PC-3 (cell line): ENCODE results near the gene INO80B. TPM values are rescaled to one million over a fixed set of nuclear protein-coding genes. Genes with fewer than 3 reads are reported as not detected.

Experiments used
- ATAC-seq: fragments of 200-7000 bp; cut with Tn5 transposase; 2 replicates; pipeline ENCODE4 v1.9.1; 2020; ENCODE audit warnings: mild to moderate bottlenecking, moderate library complexity
- BruUV-seq: library from RNA; stranded (reverse); fragments of 400-500 nt; replicated peaks from 2 replicates; lab custom pipeline; 2021; lab: Mats Ljungman, UMichigan
- CTCF ChIA-PET: fragments of 300-600 bp; sonication (Branson Sonifier 250); formaldehyde crosslinking; loops from one replicate; lab custom pipeline; 2022; ENCODE audit warnings: antibody characterized with exemption; lab: Charles Lee
- POLR2A ChIA-PET: fragments of 300-600 bp; sonication (Branson Sonifier 250); formaldehyde crosslinking; loops from one replicate; lab custom pipeline; 2022; ENCODE audit warnings: antibody characterized with exemption; ENCODE audit not compliant: unreplicated experiment; lab: Charles Lee
- DNase-seq: peaks from one replicate; pipeline ENCODE4 v3.0.0-alpha.2; 2015
- H2AFZ ChIP-seq: fragments of 300-600 bp; sonication (generic); 2 replicates; pipeline ENCODE4 v1.6.0; 2016; ENCODE audit warnings: antibody characterized with exemption, low read length
- H3F3A ChIP-seq: fragments of 300-600 bp; sonication (generic); one replicate; pipeline ENCODE4 v1.6.0; 2017; ENCODE audit warnings: antibody characterized with exemption, low read length, control low read depth, mild to moderate bottlenecking; ENCODE audit not compliant: unreplicated experiment
- H3K27ac ChIP-seq: fragments of 300-600 bp; sonication (generic); 2 replicates; pipeline ENCODE4 v1.5.1; 2016; ENCODE audit warnings: mild to moderate bottlenecking, low read length
- H3K27me3 ChIP-seq: fragments of 300-600 bp; sonication (generic); 2 replicates; pipeline ENCODE4 v1.6.1; 2016; ENCODE audit warnings: low read length, mixed read lengths
- H3K36me3 ChIP-seq: fragments of 300-600 bp; sonication (generic); 2 replicates; pipeline ENCODE4 v1.6.1; 2016; ENCODE audit warnings: low read depth, mixed run types, low read length, mixed read lengths
- H3K4me1 ChIP-seq: fragments of 300-600 bp; sonication (generic); 2 replicates; pipeline ENCODE4 v1.5.1; 2016; ENCODE audit warnings: low read length; ENCODE audit not compliant: insufficient read depth
- H3K4me2 ChIP-seq: fragments of 300-600 bp; sonication (generic); 2 replicates; pipeline ENCODE4 v1.6.0; 2016; ENCODE audit warnings: low read length
- H3K4me3 ChIP-seq: fragments of 300-600 bp; sonication (generic); 2 replicates; pipeline ENCODE4 v1.5.1; 2016; ENCODE audit warnings: mild to moderate bottlenecking, low read length, mixed read lengths
- H3K79me2 ChIP-seq: fragments of 300-600 bp; sonication (generic); 2 replicates; pipeline ENCODE4 v1.6.1; 2017; ENCODE audit warnings: low read length, mixed read lengths
- H3K9ac ChIP-seq: fragments of 300-600 bp; sonication (generic); 2 replicates; pipeline ENCODE4 v1.6.0; 2016; ENCODE audit warnings: mild to moderate bottlenecking, low read length
- H3K9me2 ChIP-seq: fragments of 300-600 bp; sonication (generic); replicated peaks from 2 replicates; pipeline ENCODE4 v1.6.1; 2016; ENCODE audit warnings: mixed run types, low read length, mixed read lengths
- H3K9me3 ChIP-seq: fragments of 300-600 bp; sonication (generic); 2 replicates; pipeline ENCODE4 v1.6.1; 2016; ENCODE audit warnings: low read length, mixed read lengths
- H4K20me1 ChIP-seq: fragments of 300-600 bp; sonication (generic); 2 replicates; pipeline ENCODE4 v1.6.1; 2016; ENCODE audit warnings: low read length, mixed read lengths
- CTCF ChIP-seq: fragments of 300-600 bp; sonication (generic); conservative IDR thresholded peaks from 2 replicates; pipeline ENCODE4 v1.5.1; 2017; ENCODE audit warnings: antibody characterized with exemption, low read depth, mild to moderate bottlenecking, low read length
- EZH2 ChIP-seq: fragments of 300-600 bp; sonication (generic); IDR thresholded peaks from one replicate; pipeline ENCODE4 v1.6.1; 2017; ENCODE audit warnings: antibody characterized with exemption, mild to moderate bottlenecking, low read length; ENCODE audit not compliant: unreplicated experiment
- EZH2phosphoT487 ChIP-seq: fragments of 300-600 bp; sonication (generic); IDR thresholded peaks from 2 replicates; pipeline ENCODE4 v1.6.1; 2018; ENCODE audit warnings: mild to moderate bottlenecking, antibody characterized with exemption, low read length, borderline replicate concordance
- intact Hi-C: fragments of 100-400 bp; cut with micrococcal nuclease; formaldehyde crosslinking; loops from 2 replicates; pipeline ENCODE4 v1.9.0; 2023
- total RNA-seq: library from RNA; depleted of rRNA; stranded (reverse); fragments of >200 nt; gene quantifications from 2 replicates; pipeline ENCODE4 v1.2.3, GENCODE V29; 2014

The INO80B gene
- total RNA-seq, 1 experiment from 2014 or later = 26.2 TPM

GRCh38 chr2:74429487-74430451 is 25.1 kb upstream of the INO80B start:
- H3K79me2 ChIP-seq = peaks cover 23% of the 10 kb centered on the region
- peaks cover 8% of the 10 kb centered on the region for H4K20me1 ChIP-seq
- H3K9me3 ChIP-seq = no peaks in the 10 kb centered on the region
- ATAC-seq (no peak), DNase-seq (no peak)
- no peak overlapping the region for H3K4me3 ChIP-seq
- no peak overlapping the region for H3K4me2 ChIP-seq
- BruUV-seq = no TSS peak
- no peaks in the 10 kb centered on the region for H3K9me2 ChIP-seq
- H3K27ac ChIP-seq = no peak overlapping the region
- peaks cover 42% of the 10 kb centered on the region for H3K36me3 ChIP-seq
- TF ChIP-seq EZH2 = no peak
- no peak for TF ChIP-seq CTCF
- TF ChIP-seq EZH2phosphoT487 = no peak
- no peak overlapping the region for H3K9ac ChIP-seq
- intact Hi-C loops = no loop called here
- no peaks in the 10 kb centered on the region for H3K4me1 ChIP-seq
- no peak overlapping the region for H2AFZ ChIP-seq
- ChIA-PET POLR2A (no interaction called here), CTCF (no interaction called here)
- no peaks in the 10 kb centered on the region for H3F3A ChIP-seq
- no peaks in the 10 kb centered on the region for H3K27me3 ChIP-seq

- Histone ChIP-seq H3K9me3 (no peaks in the 10 kb centered on the region), H3K9ac (no peak overlapping the region), H3K4me3 (no peak overlapping the region), H3K27me3 (no peaks in the 10 kb centered on the region), H3K27ac (no peak overlapping the region), H3F3A (no peaks in the 10 kb centered on the region), H3K9me2 (no peaks in the 10 kb centered on the region), H2AFZ (no peak overlapping the region), H3K36me3 (peaks cover 40% of the 10 kb centered on the region), H3K79me2 (peaks cover 30% of the 10 kb centered on the region), H3K4me1 (no peaks in the 10 kb centered on the region), H4K20me1 (peaks cover 8% of the 10 kb centered on the region), H3K4me2 (no peak overlapping the region)
- BruUV-seq = no TSS peak
- TF ChIP-seq EZH2phosphoT487 = no peak
- TF ChIP-seq EZH2 = no peak
- no peak for TF ChIP-seq CTCF
- ChIA-PET POLR2A (no interaction called here), CTCF (no interaction called here)
- intact Hi-C loops = no loop called here
- ATAC-seq (no peak), DNase-seq (no peak)
These were observed 24.4 kb upstream of the INO80B start for GRCh38 chr2:74430502-74430901.

- no peak overlapping the region for H3K4me2 ChIP-seq
- H4K20me1 ChIP-seq = peaks cover 32% of the 10 kb centered on the region
- H3K9ac ChIP-seq = no peak overlapping the region
- H2AFZ ChIP-seq = no peak overlapping the region
- intact Hi-C loops = no loop called here
- H3F3A ChIP-seq = no peaks in the 10 kb centered on the region
- H3K9me3 ChIP-seq = no peaks in the 10 kb centered on the region
- H3K27me3 ChIP-seq = no peaks in the 10 kb centered on the region
- ChIA-PET CTCF (no interaction called here), POLR2A (no interaction called here)
- peaks cover 23% of the 10 kb centered on the region; the same call in 1 of the 2 replicates for H3K36me3 ChIP-seq
- no peak for TF ChIP-seq CTCF
- TF ChIP-seq EZH2phosphoT487 = no peak
- TF ChIP-seq EZH2 = no peak
- ATAC-seq = no peak
- H3K79me2 ChIP-seq = peaks cover 88% of the 10 kb centered on the region
- H3K4me1 ChIP-seq = peaks cover 21% of the 10 kb centered on the region
- BruUV-seq = no TSS peak
- DNase-seq = no peak
- H3K27ac ChIP-seq = no peak overlapping the region
- no peak overlapping the region for H3K4me3 ChIP-seq
- no peaks in the 10 kb centered on the region for H3K9me2 ChIP-seq
These were observed 18.6 kb upstream of the INO80B start for GRCh38 chr2:74436111-74436805.
